GM21786 (cell line): Measurements from ENCODE around the gene PROKR1.
"Not testable (repeated sequence)": the region's sequence is repeated elsewhere in the genome, so short reads cannot be mapped to it uniquely, and the experiment has no call there.

ENCODE experiments used
- ATAC-seq: cut with Tn5 transposase; IDR thresholded peaks from one replicate; pipeline ENCODE4 v1.9.1; 2021; ENCODE audit not compliant: unreplicated experiment

Gene PROKR1

DNA sequence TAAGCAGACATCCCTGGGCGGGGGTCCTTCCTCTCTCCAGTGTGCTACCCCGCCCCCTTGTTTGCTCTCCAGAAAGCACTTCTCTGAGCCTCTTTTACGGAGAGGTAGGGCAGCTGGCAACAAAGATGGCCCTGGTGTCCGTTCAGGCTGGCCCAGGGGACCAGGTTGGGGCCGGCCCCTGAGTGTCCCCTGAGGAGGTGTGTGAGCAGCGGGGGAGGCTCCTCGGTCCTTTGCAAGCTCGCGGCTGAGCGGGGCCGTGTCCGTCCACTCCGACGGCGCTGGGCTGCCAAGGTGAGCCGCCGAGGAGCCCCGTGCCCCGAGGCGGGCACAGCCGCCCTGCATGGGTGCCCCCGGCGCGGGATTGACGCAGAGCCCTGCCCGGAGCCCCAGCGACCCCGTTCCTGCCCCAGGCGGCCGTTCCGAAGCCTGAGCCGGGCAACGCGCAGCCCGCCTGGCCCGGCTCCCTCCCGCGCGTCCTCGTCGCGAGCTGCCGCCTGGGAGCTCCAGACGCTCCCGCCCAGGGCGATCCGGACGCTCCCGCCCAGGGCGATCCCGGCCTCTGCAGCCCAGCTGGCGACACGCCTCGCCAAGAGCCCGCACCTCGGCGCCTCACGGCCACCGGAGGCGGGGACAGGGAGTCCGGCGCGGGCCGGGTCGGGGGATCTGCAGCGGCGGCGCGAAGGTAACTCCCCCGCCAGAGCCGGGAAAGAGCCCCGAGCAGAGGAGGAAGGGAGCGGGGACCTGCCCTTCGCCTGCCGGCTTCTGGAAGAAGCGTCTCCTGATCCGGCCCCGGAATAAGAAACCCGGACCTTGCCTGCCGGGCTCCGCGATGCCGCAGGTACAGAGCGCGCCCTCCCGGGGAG lies at the start of gene PROKR1:
Gene PROKR1 (plus strand): TSS at position 569 of the 863 bp plus-strand sequence. CDS start 2,243 bp downstream, outside the sequence.
- no peak for ATAC-seq

DNA sequence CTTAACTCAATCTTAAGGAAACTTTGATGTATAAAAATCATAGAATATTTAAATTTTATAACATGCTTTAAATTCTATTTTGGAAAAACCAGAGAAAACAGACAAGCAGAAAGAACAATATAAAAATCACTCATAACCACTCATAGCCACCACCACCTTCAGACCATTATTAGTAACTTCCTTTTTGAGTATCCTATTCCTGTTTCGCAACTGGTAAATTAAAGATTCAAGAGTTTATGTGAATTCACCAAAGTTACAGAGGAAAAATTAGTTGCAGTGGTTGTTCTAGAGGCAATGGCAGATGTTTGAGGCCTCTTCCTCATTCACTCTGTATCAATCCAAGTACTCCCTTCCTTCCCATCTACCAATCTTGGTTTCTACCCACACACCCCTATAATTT lies 49.3 kb upstream of the PROKR1 start:
- ATAC-seq, result no peak

DNA sequence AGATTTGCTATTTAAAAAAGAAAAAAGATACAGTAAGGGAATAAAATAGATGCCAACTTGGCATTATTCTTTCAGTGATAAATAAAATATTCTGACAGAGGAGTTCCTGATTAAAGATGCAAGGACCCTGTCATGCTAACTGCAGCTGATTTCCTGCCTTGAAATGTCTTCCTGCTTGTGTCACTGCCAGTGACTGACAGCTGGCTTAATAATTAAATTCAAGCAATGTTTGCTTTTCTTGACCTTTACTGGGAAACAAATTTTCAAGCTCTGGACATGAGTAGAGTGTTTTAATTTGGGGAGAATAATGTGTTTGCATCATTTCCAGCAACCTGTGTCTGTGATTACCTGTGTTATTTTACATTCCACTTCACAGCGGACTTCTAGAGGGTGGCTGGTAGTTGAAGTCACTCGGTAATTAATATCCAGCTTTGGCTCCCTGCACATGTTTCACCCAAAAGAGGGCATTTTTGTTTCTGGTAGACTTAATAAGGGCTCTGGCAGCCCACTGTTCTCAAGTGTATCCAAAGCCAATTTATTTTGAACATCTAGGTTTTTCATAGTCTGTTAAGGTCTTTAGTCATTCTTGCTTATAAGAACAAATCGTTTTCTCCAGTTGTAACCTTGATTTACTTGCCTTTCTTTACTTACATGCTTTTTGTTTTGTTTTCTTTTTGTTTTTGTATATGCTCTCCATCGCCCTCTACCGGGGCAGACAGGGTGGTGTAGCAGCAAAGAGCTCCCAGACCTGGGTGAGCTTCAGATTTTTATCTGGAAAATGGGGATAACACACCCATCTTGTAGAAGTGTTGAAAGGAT lies 48.5 kb upstream of the PROKR1 start:
- peak; percentile 71 for ATAC-seq

DNA sequence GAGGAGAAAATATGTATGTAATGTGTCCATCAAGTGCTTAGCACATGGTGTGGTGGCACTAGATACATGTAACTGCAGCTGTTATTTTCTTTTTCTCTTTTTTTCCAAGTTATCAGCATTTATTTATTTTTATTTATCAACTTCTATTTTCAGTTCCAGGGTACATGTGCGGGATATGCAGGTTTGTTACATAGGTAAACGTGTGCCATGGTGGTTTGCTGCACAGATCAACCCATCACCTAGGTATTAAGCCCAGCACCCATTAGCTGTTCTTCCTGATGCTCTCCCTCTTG lies 47.9 kb upstream of the PROKR1 start:
- not testable (repeated sequence) for ATAC-seq

DNA sequence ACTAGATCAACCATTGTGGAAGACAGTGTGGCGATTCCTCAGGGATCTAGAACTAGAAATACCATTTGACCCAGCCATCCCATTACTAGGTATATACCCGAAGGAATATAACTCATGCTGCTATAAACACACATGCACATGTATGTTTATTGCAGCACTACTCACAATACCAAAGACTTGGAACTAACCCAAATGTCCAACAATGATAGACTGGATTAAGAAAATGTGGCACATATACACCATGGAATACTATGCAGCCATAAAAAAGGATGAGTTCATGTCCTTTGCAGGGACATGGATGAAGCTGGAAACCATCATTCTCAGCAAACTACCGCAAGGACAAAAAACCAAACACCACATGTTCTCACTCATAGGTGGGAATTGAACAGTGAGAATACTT lies 42.9 kb upstream of the PROKR1 start:
- not testable (repeated sequence) for ATAC-seq

DNA sequence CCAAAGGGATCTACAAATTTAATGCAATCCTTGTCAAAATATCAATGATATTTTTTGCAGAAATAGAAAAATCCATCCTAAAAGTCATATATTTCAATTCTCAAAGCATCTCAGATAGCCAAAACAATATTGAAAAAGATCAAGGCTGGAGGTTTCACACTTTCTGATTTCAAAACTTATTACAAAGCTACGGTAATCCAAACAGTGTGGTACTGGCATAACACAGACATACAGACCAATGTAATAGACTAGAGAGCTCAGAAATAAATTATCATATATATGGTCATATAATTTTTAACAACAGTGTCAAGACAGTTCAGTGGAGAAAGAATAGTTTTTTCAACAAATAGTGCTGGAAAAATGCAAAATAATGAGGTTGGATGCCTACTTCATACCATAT lies 40.3 kb upstream of the PROKR1 start:
- no peak for ATAC-seq

DNA sequence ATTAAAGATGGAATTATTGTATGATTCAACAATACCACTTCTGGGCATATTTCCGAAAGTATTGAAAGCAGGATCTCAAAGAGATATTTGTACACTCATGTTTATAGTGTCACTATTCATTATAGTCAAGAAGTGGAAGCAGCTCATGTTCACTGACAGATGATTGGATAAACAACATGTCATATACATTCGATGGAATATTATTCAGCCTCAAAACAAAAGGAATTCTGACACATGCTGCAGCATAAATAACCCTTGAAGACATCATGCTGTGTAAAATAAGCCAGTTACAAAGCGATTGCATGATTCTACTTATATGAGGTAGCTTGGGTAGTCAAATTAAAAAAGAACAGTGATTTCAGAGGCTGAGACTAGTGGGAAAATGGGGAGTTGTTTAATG lies 39.3 kb upstream of the PROKR1 start:
- ATAC-seq, result no peak

DNA sequence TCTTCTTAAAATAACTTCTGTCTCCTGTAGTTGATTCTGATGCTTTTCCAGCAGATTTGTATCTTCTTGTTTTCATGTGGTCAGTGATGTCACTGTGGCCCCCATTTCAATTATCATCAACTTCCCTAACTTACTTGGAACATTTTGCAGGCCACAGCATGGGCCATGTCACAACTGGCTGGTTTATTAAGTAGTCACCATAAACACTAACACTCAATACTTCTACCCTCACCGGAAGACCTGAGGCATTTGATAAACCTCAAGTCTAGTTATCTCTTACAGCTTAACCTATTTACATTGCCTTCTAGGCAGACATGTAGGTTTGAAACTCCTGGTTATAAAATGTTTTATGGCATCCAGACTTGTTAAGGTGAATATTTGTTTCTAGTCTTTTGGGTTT lies 37.4 kb upstream of the PROKR1 start:
- ATAC-seq, result no peak

DNA sequence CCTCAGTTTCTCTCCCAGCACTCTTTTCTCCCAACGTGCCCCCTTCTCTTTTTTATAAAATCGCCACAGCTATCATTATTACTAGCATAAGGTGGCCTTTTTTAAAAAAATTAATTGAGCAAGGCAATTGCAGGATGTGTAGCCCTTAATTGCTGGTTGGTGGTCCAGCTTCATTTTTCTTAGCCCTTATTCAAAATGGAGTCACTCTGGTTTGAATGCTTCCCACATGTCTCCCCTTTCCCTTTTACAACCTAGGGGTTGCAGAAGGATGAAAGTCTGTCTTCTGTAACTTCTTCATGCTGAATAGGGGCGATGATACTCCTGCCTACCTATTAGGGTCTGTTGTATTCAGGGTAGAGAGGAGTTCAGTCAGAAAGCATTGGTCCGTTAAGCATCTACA lies 36.6 kb upstream of the PROKR1 start:
- ATAC-seq, result no peak

DNA sequence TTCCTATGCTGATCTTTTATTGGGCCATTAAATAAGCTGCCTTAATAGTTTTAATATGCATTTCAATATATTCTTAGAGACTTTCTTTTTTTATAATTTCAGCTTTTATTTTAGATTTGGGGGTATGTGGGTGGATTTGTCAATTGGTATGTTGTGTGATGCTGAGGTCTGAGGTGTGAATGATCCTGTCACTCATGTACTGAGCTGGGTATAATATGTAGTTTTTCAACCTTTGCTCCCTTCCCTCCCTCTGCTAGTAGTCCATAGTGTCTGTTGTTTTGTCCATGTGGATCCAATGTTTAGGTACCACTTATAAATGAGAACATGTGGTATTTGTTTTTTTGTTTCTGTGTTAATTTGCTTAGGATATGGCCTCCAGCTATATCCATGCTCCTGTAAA lies 35.5 kb upstream of the PROKR1 start:
- ATAC-seq, result no peak

DNA sequence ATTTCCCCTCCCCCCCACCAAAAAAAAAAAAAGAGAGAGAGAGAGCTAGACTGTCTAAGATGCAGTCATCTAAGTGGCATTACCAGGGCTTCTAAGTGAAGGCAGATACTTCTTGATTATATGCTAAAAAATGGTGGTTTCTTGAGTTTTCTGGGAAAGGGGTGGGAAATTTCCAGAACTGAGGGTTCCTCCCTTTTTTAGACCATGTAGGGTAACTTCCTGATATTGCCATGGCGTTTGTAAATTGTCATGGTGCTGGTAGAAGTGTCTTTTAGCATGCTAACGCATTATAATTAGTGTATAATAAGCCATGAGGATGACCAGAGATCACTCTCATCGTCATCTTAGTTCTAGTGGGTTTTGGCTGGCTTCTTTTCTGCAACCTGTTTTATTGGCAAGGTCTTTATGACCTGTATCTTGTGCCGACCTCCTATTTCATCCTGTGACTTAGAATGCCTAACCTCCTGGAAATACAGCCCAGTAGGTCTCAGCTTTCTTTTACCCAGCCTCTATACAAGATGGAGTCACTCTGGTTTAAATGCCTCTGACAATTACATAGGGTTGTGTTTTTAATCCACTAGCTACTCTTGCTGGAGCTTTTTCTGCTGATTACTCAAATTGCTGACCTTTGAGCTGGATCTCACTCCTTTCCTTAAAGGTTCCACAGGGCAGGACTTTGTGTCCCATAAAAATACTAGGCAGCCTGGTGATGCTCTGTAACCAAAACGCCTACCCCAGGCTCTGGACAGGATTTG lies 30.4 kb upstream of the PROKR1 start:
- no peak for ATAC-seq

DNA sequence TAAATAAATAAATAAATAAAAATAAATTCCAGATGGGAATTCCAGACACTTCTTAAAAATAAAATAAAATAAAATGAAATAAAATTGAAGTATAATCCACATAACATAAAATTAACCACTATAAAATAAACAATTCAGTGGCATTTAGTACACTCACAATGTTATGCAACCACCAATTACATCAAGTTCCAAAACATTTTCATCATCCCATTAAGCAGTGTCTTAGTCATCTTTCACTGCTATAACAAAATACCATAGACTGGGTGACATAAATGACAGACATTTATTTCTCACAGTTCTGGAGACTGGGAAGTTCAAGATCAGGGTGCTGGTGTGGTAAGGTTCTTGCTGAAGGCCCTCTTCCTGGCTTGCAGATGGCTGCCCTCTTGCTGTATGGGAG lies 22.6 kb upstream of the PROKR1 start:
- ATAC-seq, result no peak

DNA sequence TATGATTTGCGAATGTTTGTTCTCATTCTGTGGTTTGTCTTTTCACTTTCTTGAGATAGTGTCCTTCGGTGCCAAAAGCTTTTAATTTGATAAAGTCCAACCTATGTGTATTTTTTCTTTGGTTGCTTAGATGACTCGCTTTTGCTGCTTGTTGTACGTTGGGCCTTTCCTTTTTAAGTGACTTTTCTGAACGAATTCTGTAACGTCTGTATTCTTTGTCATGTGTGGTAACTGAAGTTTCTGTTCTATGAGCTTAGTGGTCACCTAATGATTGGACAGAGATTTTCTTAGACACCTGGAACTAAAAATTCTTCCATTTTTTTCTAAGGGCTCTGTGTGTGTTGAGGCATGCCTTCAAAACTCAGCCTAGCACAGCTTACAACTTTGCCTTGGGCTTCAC lies 19.6 kb upstream of the PROKR1 start:
- ATAC-seq, result no peak

DNA sequence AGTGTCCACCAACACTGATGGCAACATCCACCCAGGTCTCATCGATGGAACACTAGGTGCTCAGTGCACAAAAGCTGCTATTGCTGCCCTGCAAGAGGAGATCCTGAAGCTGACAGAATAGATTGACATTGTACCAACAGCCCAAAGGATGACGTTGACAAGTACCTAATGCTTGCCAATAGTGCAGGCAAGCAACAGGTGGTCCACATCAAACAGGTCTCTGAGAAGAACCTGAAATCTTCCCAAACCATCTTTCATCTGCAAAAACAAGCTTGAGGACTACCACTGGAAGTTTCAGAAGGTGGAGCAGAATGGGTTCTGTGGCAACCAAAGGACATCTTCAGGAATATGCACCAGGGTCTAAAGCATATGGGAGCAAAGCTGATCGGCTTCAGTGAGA lies 15.8 kb upstream of the PROKR1 start:
- ATAC-seq, result no peak

DNA sequence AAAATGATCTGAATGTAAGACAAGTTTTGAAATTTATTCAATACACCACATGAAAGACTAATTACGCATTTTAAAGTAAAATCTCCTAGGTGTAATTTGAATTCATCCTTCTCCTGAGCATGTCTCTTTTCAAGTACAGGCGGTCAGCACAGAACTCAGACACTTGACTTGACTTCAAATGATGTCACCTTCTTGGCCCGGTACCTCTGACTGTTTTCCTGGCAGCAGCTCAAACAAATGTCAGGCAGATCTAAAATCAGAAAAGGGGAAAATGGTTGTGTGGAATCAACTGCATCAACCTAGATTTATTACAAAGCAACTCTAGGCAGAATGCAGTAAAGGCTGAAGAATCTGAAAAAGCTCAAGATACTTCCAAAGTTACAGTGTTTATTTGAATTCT lies 11.4 kb upstream of the PROKR1 start:
- ATAC-seq, result no peak

DNA sequence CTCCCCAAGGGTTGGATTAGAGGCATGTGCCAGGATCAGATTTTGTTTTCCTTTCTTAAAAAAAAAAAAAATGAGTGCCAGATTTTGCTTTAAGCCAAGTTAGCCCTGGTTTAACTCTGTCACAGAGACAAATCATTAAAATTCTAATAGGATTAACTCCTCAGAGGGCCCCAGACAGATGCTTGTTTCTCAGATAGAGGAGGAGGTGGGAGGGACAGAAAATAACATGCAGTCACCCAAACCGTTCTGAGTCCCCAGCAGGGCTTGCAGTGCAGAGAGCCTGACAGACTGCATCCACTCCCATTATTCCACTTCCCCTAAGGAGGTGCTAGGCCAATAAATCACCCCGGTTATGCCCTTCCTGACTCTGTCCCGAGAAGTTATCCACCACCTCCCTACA lies 6.3 kb upstream of the PROKR1 start:
- ATAC-seq, result no peak

DNA sequence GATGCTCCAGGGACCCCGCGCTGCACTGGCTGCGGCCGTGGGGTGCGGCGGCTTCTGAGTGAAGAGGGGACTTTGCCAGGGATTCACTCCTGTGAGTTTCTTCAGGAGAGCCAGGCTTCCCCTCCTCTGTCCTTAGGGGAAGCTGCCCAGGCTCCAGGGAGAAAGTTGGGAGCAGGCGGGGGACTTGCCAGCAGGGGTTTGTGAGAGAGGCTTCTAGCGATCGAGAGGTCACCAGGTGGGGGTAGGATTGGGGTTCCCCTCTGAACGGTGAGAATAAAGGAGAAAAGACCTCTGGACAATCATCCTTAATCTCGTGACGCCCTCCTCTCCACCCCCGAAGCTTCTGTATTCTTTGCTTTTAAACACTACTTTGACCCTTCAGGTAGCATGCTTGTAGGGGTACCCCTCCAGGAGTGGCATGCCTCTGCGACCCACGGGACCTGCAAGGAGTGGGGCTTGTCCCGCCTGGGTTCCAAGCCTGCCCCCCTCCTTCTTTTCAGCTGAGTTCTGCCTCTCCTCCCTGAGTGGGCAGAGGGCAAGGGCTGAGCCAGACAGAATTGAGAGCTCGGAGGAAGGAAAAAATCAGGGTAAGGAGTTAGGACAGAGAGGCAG lies 601 bp downstream of the PROKR1 start:
- ATAC-seq, result no peak

DNA sequence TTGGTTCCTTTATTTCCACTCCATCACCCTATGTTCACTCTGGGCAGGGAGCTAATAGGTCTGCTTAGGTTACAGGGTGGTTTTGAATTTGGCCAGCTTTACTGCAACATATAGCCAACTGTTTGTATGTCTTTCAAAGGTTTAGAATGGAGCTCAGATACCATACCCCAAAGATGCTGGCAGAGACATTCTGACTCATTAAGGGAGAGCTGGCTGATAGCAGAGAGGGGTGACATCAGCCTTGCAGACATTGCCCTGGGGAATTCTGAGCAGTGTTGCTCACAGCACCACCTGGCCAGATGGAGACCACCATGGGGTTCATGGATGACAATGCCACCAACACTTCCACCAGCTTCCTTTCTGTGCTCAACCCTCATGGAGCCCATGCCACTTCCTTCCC lies 2.1 kb downstream of the PROKR1 start:
- no peak for ATAC-seq

DNA sequence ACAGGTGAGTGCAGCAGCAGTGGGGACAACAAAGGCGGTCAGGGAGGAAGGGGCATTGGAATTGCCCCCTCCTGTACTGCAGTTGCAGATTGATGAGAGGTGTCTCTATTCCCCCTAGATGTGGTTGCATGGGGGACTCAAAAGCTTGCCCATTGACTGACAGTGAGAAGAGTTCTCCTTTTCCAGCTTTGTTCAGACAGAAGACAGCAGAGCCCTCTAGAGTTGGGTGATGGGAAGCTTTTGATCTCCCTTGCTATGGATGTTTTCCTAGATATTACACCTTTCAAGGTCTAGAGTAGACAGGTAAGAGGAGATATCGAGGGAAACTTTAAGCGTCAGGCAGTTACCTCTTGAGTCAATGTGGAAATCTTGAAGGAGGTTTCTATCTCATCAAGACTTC lies 2.9 kb downstream of the PROKR1 start:
- ATAC-seq, result no peak

DNA sequence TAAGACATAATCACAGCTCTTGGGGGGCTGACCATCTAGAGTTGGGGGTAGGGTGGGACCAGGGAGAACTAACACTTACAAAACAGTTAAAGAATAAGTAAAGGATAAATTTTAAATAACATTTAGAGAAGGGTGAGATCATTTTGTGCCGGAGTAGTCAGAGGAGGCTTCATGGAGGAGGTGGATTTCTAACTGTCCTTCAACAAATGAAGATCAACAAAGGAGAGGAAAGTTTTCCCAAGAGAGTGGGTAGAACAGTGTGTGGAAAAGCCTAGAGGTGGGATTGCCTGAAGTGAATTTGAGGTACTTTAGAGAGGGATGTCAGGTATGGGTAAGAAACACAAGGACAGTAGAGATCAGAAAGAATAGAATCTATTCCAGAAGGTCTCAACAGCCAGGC lies 7.3 kb downstream of the PROKR1 start:
- no peak for ATAC-seq

DNA sequence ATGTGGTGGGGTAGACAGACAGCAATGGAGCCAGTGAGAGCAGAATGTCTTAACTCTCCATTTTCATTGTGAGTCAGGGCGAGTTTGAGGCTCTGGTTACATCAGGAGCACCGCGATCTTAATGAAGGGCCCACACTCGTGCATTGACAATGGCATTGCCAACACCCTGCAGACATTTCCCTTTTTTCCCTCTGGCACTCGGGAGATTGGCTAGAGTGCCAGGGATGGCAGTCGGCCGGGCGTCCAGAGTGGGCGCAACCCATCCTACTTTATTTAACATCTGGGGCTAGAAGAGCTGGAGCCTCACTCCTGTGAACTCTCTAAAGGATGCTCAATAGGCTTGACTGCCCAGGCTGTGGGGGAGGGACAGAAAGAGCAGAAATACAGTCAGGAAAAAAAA lies 9.7 kb downstream of the PROKR1 start:
- ATAC-seq, result no peak
